Measurements from ENCODE around the gene GRAMD4.

Gene GRAMD4

DNA sequence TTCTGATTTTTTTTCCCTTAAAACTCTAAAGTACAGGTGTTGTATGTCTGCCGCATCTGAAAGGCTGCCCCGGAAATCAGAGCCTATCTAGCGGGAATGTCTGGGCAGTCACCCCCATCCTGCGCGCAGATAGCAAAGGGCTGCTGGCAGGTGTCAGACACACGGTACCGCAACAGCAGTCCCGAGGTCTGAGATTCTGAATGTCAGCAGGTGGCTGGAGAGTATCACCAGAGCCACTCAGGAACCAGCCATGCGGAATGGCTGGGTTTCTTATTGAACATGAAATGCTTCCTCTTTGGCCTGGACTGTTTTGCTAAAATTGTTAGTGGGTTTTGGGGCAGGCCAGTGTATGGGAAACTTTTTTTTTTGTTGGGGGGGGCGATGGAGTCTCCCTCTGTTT, 64.5 kb downstream of the GRAMD4 start:
- in situ Hi-C loops (cut with MboI; ENCODE audit: low sequenced_read_pairs) = no loop called here
- DNase-seq (ENCODE audit: low spot score in 2 of 2) = no peak

DNA sequence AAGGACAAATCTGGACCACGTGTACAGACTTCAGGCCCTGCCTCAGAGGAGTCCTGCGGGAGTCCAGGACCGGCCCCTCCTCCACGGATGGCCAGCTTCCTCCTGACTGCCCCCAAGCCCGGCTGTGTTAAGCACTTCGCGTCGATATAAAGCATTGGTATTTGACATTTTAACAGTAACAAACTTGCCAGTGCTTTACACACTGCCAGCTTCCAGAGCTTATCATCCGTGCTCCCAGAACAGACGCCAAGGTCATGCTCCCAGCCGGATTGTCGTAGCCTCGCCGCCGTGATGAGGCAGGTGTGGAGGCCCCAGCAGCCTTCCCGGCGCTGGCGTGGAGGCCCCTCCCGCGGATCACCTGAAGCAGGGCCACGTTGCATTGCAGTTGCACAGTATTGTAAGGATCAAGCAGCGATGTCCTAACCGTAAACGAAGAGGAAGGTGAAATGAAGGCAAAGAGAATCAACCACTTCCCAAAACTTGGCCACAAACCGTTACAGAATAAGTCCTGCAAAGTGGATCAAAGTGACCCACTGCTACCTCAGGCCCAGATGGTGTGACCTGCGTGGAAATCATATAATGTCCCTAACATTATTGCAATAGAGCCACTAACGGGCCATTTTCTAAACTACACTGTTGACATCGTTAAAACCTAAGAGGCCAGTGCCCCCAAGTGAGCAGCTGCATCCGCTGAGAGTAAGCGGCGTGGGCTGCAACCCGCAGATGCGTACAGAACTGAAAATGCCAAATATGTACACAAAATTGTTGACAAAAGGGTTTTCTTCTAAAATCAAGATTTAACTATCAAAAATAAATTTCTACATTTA, 66.2 kb downstream of the GRAMD4 start:
- in situ Hi-C loops (cut with MboI; ENCODE audit: low sequenced_read_pairs) = no loop called here
- H3K9me3 ChIP-seq = no peaks in the 10 kb centered on the region
- no peak for DNase-seq (ENCODE audit: low spot score in 2 of 2)
- peaks cover 21% of the 10 kb centered on the region for H3K36me3 ChIP-seq (replicated peaks)
- no peaks in the 10 kb centered on the region for H3K27me3 ChIP-seq (ENCODE audit: low read depth)
- no peaks in the 10 kb centered on the region for H3K4me1 ChIP-seq
- no peak overlapping the region for H3K4me3 ChIP-seq

More for the DNA sequence above, 64.5 kb downstream of the GRAMD4 start:
- Histone ChIP-seq H3K27me3 (ENCODE audit: low read depth) (no peaks in the 10 kb centered on the region), H3K9me3 (no peaks in the 10 kb centered on the region), H3K4me1 (no peaks in the 10 kb centered on the region), H3K36me3 (replicated peaks) (peaks cover 10% of the 10 kb centered on the region), H3K4me3 (no peak overlapping the region)

DNA sequence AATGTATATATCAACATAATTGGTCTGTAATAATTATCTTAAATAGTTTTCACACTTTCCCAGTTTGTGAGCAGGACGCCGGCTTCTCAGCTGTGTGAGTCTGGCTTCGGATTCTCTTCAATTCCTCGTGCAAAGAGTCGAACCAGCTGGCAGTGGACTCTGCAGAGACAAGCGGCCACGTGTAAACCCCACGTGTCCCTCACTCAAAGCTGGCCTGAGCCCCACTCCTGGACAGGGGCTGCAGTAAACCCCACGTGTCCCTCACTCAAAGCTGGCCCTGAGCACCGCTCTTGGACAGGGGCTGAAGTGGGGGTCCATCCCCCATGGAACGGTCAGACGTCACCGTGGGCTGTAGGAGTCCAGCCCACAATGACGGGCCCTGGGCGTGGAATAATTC, 66.9 kb downstream of the GRAMD4 start:
- Histone ChIP-seq H3K4me3 (no peak overlapping the region), H3K4me1 (no peaks in the 10 kb centered on the region), H3K36me3 (replicated peaks) (peaks cover 26% of the 10 kb centered on the region), H3K9me3 (no peaks in the 10 kb centered on the region), H3K27me3 (ENCODE audit: low read depth) (no peaks in the 10 kb centered on the region)
- DNase-seq (ENCODE audit: low spot score in 2 of 2) = no peak
- in situ Hi-C loops (cut with MboI; ENCODE audit: low sequenced_read_pairs) = no loop called here

DNA sequence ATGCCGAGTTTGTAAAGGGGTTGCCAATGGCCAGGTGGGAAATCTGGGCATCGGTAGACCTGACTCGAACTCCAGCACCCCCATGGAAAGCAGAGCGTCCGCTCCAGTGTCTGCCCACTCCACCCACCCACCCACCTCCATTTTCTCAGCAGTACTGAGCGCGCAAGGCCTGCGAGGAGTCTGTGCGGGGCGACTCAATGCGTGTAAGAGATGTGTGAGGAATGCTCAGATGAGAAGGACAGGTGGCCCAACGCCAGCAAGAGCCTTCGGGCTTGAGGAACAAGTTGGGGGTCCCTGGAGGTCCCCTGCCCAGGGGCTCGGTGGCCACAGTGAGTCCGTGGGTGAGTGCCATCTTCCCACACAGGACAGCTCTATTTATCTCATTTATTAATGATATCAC, 67.3 kb downstream of the GRAMD4 start:
- no peak overlapping the region for H3K4me3 ChIP-seq
- DNase-seq (ENCODE audit: low spot score in 2 of 2) = no peak
- no peaks in the 10 kb centered on the region for H3K4me1 ChIP-seq
- H3K9me3 ChIP-seq = no peaks in the 10 kb centered on the region
- no peaks in the 10 kb centered on the region for H3K27me3 ChIP-seq (ENCODE audit: low read depth)
- in situ Hi-C loops (cut with MboI; ENCODE audit: low sequenced_read_pairs) = no loop called here
- H3K36me3 ChIP-seq (replicated peaks) = peaks cover 26% of the 10 kb centered on the region

DNA sequence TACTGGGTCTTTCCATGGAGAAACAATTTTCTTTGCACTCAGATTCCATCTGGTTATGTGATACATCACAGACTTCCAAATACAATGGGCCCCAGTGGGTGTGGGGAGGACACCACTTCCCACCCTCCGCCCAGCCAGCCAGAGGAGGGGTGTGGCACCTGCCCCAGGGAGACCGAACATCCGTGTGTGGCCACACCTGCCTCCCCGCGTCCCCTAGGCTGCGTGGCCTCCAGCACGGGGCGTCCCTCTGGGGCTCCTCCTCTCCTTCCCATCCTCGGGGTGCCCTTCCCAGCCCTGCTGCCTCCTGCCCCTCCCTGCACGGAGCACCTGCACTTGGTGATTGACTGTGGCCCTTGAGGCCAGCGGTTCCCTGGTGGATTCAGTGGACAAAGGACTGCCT, 68.8 kb downstream of the GRAMD4 start:
- DNase-seq (ENCODE audit: low spot score in 2 of 2) = no peak
- Histone ChIP-seq H3K9me3 (no peaks in the 10 kb centered on the region), H3K4me3 (no peak overlapping the region), H3K36me3 (replicated peaks) (peaks cover 29% of the 10 kb centered on the region), H3K4me1 (no peaks in the 10 kb centered on the region), H3K27me3 (ENCODE audit: low read depth) (no peaks in the 10 kb centered on the region)
- in situ Hi-C loops (cut with MboI; ENCODE audit: low sequenced_read_pairs) = no loop called here

DNA sequence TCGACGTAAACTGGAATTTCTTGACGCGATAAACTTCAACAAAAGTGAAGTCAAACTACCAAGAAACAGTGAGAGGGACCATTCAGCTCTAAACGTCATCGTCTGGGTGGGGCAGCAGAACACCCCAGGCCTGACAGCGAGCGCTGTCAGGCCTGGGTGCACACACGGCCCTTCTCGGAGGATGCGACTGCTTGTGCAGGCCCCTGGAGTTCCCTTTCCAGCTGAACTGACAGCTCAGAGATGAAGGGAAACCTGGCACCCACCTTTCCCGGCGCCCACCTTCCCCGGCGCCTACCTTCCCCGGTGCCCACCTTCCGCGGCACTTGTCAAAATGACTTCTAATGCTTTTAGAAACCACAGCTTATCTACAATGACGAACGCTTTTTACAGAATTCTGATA, 70.0 kb downstream of the GRAMD4 start:
- H3K27me3 ChIP-seq (ENCODE audit: low read depth) = no peaks in the 10 kb centered on the region
- in situ Hi-C loops (cut with MboI; ENCODE audit: low sequenced_read_pairs) = no loop called here
- no peak for DNase-seq (ENCODE audit: low spot score in 2 of 2)
- no peaks in the 10 kb centered on the region for H3K9me3 ChIP-seq
- H3K4me1 ChIP-seq = no peaks in the 10 kb centered on the region
- no peak overlapping the region for H3K4me3 ChIP-seq
- peaks cover 35% of the 10 kb centered on the region for H3K36me3 ChIP-seq (replicated peaks)

DNA sequence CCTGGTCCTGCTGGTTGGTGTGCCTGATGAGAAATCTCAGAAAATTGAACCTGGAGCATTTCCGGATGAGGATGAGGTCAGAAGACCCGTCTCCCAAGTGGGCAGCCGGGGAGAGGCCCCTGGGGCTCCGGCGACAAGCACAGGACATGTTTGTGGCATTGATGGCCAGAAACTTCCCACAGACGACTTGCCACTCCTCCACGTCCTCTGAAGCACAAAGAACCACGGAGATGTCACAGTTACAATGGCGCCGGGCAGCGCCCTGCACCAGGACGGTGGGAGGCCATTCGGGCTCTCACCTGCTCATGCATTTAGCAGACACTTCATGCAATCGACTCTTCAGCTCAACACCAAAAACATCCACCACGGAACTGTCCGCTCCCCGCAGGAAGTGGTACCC, 71.4 kb downstream of the GRAMD4 start:
- DNase-seq (ENCODE audit: low spot score in 2 of 2) = no peak
- H3K4me1 ChIP-seq = no peaks in the 10 kb centered on the region
- peaks cover 47% of the 10 kb centered on the region for H3K36me3 ChIP-seq (replicated peaks)
- no peak overlapping the region for H3K4me3 ChIP-seq
- H3K9me3 ChIP-seq = no peaks in the 10 kb centered on the region
- in situ Hi-C loops (cut with MboI; ENCODE audit: low sequenced_read_pairs) = no loop called here
- no peaks in the 10 kb centered on the region for H3K27me3 ChIP-seq (ENCODE audit: low read depth)

DNA sequence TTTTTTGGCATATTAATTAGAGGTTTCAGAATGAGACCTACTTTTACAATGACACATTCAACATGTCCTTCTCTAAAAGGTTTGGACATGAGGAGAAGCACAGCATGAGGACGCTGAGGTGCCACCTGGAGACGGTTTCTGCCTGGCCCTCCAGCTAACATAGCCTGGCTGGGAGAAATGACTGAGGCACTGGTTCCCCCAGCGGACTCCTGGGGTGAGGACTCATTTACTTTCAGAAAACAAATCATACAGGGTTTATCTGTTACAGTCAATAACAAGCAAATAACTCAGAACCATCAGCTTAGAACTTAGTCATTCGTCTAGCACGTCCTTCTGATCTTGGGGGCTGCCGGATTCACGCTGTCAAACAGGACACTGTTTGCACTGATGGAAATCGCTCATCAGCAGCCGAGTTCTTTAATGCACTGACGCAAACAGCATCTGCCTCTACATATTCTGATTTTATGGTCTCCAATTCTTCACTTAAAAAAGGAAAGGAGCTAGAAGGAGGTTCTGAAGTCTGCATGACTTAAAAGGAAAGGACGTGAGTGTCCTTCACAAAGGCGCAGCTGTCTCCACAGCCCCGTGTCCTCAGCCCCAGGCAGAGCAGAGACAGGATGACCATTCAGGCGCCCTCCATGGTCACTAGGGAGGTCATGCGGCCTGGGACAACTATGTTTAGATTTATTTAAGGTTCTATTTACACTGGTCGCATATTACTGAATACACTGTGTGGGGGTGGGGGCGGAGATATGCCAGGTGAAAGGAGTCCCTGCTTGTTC, 73.6 kb downstream of the GRAMD4 start:
- DNase-seq (ENCODE audit: low spot score in 2 of 2) = no peak
- Histone ChIP-seq H3K9me3 (no peaks in the 10 kb centered on the region), H3K4me1 (no peaks in the 10 kb centered on the region), H3K27me3 (ENCODE audit: low read depth) (no peaks in the 10 kb centered on the region), H3K4me3 (no peak overlapping the region), H3K36me3 (replicated peaks) (peaks cover 54% of the 10 kb centered on the region)
- in situ Hi-C loops (cut with MboI; ENCODE audit: low sequenced_read_pairs) = no loop called here

DNA sequence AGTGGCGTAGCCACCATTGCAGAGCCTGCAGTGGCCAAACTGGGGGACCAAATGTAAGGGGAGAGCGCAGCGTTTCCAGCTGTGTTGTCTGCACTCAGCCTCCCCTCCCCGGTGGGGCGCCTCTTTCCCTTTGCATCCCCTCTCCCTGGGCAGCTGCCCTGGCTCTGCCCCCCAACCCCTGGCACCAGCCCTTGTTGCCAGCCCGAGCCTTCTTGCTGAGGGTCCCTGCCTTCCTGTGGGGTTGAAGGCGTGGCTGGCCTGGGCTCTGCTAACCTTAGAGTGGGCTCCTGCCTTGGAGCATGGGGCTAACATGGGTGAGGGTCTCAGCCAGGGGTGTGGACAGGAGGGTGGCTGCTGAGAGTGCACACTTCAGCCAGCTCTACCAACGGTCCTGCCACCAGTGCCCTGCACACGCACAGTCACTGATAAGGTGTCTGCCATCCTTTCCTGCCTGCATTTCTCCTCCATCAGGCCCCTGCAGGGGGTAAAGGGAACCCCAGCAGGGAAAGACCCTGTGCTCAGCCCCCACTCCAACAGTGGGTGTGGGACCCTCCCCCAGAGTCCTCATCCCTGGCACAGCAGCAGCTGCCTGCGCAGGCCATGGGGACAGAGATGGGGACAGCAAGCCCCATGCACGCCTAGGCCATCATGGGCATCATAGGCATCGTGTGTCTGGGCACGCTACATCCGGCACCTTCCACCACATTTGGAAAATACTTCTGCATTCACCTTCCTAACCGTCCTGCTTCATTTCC, 74.4 kb downstream of the GRAMD4 start:
- no peak overlapping the region for H3K4me3 ChIP-seq
- in situ Hi-C loops (cut with MboI; ENCODE audit: low sequenced_read_pairs) = no loop called here
- peaks cover 60% of the 10 kb centered on the region for H3K36me3 ChIP-seq (replicated peaks)
- H3K27me3 ChIP-seq (ENCODE audit: low read depth) = no peaks in the 10 kb centered on the region
- no peaks in the 10 kb centered on the region for H3K4me1 ChIP-seq
- no peaks in the 10 kb centered on the region for H3K9me3 ChIP-seq
- DNase-seq (ENCODE audit: low spot score in 2 of 2) = no peak

DNA sequence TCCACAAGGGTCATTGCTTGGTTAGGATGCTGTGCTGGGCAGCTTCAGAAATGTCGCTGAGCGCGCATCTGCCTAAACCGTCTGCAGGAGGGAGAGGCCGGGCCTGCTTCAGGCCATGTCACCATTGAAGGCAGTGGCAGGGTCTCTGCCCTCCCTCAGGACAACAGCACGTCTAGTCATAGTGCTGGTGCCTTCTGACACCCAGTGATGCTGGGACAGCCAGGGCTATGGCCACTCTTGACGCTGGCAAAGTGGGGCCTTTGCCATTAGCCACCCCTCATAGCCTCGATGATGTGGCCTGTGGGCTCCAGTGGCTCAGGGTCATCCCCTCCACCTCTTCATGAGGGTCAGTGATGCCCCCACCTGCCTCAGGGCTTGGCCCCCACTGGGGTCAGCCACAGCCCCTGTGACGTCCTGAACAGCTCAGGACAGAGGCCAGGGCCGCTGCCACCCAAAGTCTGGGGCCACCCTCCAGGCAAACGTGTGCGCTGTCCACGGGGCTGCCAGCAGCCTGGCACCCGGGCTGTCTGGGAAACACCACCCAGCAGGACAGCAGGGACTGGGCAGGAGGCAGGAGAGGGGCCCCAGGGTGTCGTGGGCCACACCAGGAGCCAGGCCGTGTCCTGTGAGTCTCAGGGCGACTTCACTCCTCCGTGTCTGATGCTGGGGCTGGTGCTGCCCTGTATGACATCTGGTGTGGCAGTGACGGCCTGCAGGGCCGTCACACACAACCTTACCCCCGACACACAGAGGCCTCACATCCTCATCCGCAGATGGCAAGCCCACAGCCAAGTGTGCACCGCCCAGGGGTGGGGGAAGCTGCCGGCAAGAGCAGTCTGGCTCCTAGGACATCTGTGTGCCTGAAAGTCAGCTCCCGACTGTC, 75.4 kb downstream of the GRAMD4 start:
- DNase-seq (ENCODE audit: low spot score in 2 of 2) = no peak
- no peaks in the 10 kb centered on the region for H3K4me1 ChIP-seq
- H3K27me3 ChIP-seq (ENCODE audit: low read depth) = no peaks in the 10 kb centered on the region
- in situ Hi-C loops (cut with MboI; ENCODE audit: low sequenced_read_pairs) = no loop called here
- H3K36me3 ChIP-seq (replicated peaks) = peaks cover 66% of the 10 kb centered on the region
- H3K4me3 ChIP-seq = no peak overlapping the region
- no peaks in the 10 kb centered on the region for H3K9me3 ChIP-seq

DNA sequence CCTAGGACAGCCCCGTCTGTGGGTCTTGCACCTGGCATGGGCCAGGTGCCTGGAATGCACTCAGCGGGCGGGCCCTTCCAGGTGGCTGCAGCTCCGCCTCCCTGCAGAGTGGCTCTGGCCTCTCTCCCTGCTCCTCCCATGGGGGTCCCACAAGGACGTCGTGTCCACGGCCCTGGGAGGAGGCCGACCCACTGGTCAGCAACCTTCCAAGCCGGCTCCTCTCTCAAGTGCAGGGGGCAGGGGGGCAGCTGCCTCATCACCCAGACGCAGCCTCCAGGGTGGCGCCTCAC, 76.0 kb downstream of the GRAMD4 start:
- Histone ChIP-seq H3K36me3 (replicated peaks) (peaks cover 65% of the 10 kb centered on the region), H3K27me3 (ENCODE audit: low read depth) (no peaks in the 10 kb centered on the region)

DNA sequence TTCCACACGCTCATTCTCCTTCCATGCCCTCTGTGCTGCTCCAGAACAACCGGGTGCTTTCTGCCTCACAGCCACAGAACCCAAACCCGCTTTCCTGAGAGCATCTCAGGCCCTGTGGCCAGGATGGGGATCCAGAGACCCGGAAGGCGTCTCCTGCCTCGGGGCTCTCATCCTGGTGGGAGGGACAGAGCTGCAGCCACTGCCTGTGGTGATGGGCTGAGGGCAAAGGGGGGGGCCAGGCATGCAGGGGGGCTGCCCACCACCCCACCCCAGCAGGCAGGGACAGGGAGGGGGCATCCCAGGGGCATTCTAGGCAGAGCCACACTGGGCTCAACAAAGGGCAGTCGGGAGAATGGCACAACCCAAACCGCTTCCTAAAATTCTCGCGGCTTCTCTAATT, 76.4 kb downstream of the GRAMD4 start:
- DNase-seq (ENCODE audit: low spot score in 2 of 2) = no peak
- Histone ChIP-seq H3K4me1 (no peaks in the 10 kb centered on the region), H3K36me3 (replicated peaks) (peaks cover 65% of the 10 kb centered on the region), H3K4me3 (no peak overlapping the region), H3K9me3 (no peaks in the 10 kb centered on the region), H3K27me3 (ENCODE audit: low read depth) (no peaks in the 10 kb centered on the region)
- in situ Hi-C loops (cut with MboI; ENCODE audit: low sequenced_read_pairs) = no loop called here

More for the DNA sequence above, 76.0 kb downstream of the GRAMD4 start:
- H3K9me3 ChIP-seq = no peaks in the 10 kb centered on the region
- no peak for DNase-seq (ENCODE audit: low spot score in 2 of 2)
- no peak overlapping the region for H3K4me3 ChIP-seq
- in situ Hi-C loops (cut with MboI; ENCODE audit: low sequenced_read_pairs) = no loop called here
- H3K4me1 ChIP-seq = no peaks in the 10 kb centered on the region

DNA sequence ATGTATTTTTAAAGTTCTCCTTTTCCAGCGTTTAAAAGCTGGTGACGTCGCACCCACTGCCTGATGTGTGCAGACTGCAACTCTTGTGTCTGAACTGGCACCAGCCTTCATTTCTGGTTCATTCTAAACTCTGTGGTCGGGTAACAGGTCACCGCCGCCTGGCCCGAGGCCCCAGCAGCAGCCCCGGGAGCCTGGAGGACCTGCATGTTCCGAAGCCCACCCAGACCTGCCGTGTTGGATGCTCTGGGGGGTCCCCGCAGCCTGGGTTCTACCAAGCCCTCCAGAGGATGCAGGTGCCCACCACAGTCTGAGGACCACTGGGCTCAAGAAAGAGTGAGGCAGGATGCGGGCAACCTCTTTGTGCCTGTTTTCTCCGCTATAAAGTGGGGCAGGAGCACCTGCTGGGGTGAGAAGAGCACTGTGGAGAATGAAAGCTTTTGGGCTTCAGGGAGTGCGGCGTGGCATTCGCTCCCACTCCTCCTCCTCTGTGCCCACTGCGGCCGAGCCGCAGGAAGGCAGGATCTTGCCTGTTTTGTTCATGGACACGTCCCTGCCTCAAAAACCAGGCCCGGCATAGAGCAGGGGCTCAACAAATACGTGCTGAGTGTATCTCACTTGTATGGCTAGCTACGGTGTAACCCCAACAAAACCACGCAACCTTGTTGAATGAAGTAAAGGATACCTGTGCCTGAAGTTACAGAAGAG, 77.8 kb downstream of the GRAMD4 start:
- no peaks in the 10 kb centered on the region for H3K27me3 ChIP-seq (ENCODE audit: low read depth)
- in situ Hi-C loops (cut with MboI; ENCODE audit: low sequenced_read_pairs) = no loop called here
- no peak overlapping the region for H3K4me3 ChIP-seq
- DNase-seq (ENCODE audit: low spot score in 2 of 2) = no peak
- no peaks in the 10 kb centered on the region for H3K4me1 ChIP-seq
- no peaks in the 10 kb centered on the region for H3K9me3 ChIP-seq
- H3K36me3 ChIP-seq (replicated peaks) = peaks cover 63% of the 10 kb centered on the region
